ENCODE results near the gene RBM43. TPM values are rescaled to one million over a fixed set of nuclear protein-coding genes. Genes with fewer than 3 reads are reported as not detected.

RBM43 gene
- total and polyA plus RNA-seq, 9 of the 15 experiments (the other 6 are each of a cell fraction or from before 2014, with no cell fraction given) = 1.3 to 6.9 (median 3.8) TPM

- no peak for TF ChIP-seq ZNF449 (CRISPR knock-in tag; IDR thresholded peaks at IDR 0.05)
- TF ChIP-seq ATF4 (CRISPR knock-in tag; IDR thresholded peaks at IDR 0.05) = no peak
- peak; percentile 60 for TF ChIP-seq DACH1 (IDR thresholded peaks at IDR 0.05; ENCODE audit: partially characterized antibody)
- TF ChIP-seq FOXM1 (IDR thresholded peaks at IDR 0.05; ENCODE audit: low read depth) = 0 out of 2 replicates have a peak, but pooled peaks have one; percentile 15
- no peak for TF ChIP-seq FOXM1 (CRISPR knock-in tag; IDR thresholded peaks at IDR 0.05; ENCODE audit: low read depth)
- no peak for TF ChIP-seq ATF6 (CRISPR knock-in tag; IDR thresholded peaks at IDR 0.05)
- TF ChIP-seq NFATC3 (IDR thresholded peaks at IDR 0.05) = peak; percentile 65; the same call in 1 of the 2 replicates
- no peak for TF ChIP-seq SIN3B (IDR thresholded peaks at IDR 0.05; ENCODE audit: low read depth)
- TF ChIP-seq TSC22D4 (tag; IDR thresholded peaks at IDR 0.05) = no peak
- TF ChIP-seq ZNF609 (CRISPR knock-in tag; IDR thresholded peaks at IDR 0.05; ENCODE audit: borderline replicate concordance) = no peak
- TF ChIP-seq ZNF507 (tag; conservative IDR thresholded peaks at IDR 0.05) = no peak
- no peak for TF ChIP-seq CC2D1A (IDR thresholded peaks at IDR 0.05)
- no peak for TF ChIP-seq THRB (CRISPR knock-in tag; conservative IDR thresholded peaks at IDR 0.05)
- no peak for TF ChIP-seq TGIF2 (CRISPR knock-in tag; IDR thresholded peaks at IDR 0.05)
- TF ChIP-seq MAFG (tag; conservative IDR thresholded peaks at IDR 0.05) = peak; percentile 69
Observed at GRCh38 chr2:151260573-151261230, 961 bp downstream of the RBM43 start (continued).

Measured in K562 (cell line).